ENCODE data around the gene HUWE1. TPM values are rescaled to one million over a fixed set of nuclear protein-coding genes. Genes with fewer than 3 reads are reported as not detected.

The HUWE1 gene
- total and polyA plus RNA-seq, 2 donors (not counting 1 experiment from before 2014, with no cell fraction given), result 45.2 to 210 TPM

DNA sequence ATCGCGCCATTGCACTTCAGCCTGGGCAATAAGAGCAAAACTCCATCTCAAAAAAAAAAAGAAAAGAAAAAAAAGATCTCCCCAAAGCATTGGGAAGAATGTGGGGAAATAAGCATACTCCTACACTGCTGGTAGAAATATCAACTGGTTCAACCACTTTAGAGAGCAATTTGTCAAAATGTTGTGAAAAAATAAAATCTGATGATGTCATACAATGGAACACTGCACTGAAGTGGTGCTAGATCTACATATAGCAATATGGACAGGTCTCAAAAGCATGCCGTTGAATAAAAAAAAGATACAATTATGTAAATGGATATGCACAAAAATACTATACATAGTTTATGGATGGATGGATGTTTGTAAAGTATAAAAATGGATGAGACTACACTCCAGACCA, 18.3 kb upstream of the HUWE1 start:
- no peak overlapping the region for H2AFZ ChIP-seq (ENCODE audit: insufficient read depth, low read depth, low read length, poor library complexity, severe bottlenecking)
- no CpG with 5 or more reads among the region's 3 CpGs for WGBS (ENCODE audit: insufficient coverage)
- H3K9me3 Mint-ChIP-seq (ENCODE audit: insufficient read depth), result no peaks in the 10 kb centered on the region
- TF ChIP-seq EZH2 (IDR thresholded peaks at IDR 0.05; ENCODE audit: borderline replicate concordance, insufficient read depth, low read depth, low read length, poor library complexity, severe bottlenecking), result no peak
- H3K4me2 ChIP-seq (replicated peaks; ENCODE audit: low read depth, low read length, poor library complexity, severe bottlenecking), result no peak overlapping the region
- DNase-seq, result no peak
- H3K27ac Mint-ChIP-seq, result peak overlapping the region; percentile 64
- intact Hi-C loops (cut with micrococcal nuclease), result no loop called here
- peaks cover 0 to 3% (median 0%) of the 10 kb centered on the region in 3 donors for H3K9me3 ChIP-seq (ENCODE audit: control extremely low read depth in 1 of 3, control insufficient read depth in 2 of 3, insufficient read depth in 1 of 3, low read length in 2 of 3)
- no peak overlapping the region for H3K9ac ChIP-seq (ENCODE audit: low read length)
- no peak overlapping the region for H3K27ac ChIP-seq (ENCODE audit: low read length in 2 of 2)
- POLR2A ChIA-PET, result no interaction called here
- H3K36me3 ChIP-seq (replicated peaks in 1 of 2; ENCODE audit: control extremely low read depth in 1 of 2, control insufficient read depth in 1 of 2, extremely low read depth in 1 of 2, insufficient read depth in 2 of 2, low read length in 1 of 2), result no peaks in the 10 kb centered on the region
- no peaks in the 10 kb centered on the region for H4K20me1 ChIP-seq (ENCODE audit: control insufficient read depth, insufficient read depth, low read length, poor library complexity, severe bottlenecking)
- no peak overlapping the region for H3K4me3 ChIP-seq (ENCODE audit: control extremely low read depth in 1 of 5, extremely low read depth in 1 of 5, insufficient read depth in 1 of 5, low read depth in 2 of 5, low read length in 4 of 5)
- no peak overlapping the region for H3K4me3 Mint-ChIP-seq
- no peaks in the 10 kb centered on the region for H3K27me3 ChIP-seq (replicated peaks in 1 of 4; ENCODE audit: control extremely low read depth in 1 of 4, control insufficient read depth in 3 of 4, insufficient read depth in 4 of 4, low read length in 3 of 4)
- peaks cover 6% of the 10 kb centered on the region for H3K4me1 Mint-ChIP-seq
- ATAC-seq (ENCODE audit: low read depth), result no peak
- H3K27me3 Mint-ChIP-seq, result no peaks in the 10 kb centered on the region
- H3K4me1 ChIP-seq (ENCODE audit: control insufficient read depth in 2 of 2, insufficient read depth in 2 of 2, low read length in 2 of 2), result peaks cover 3 to 7% of the 10 kb centered on the region in 2 donors
- no peaks in the 10 kb centered on the region for H3K79me2 ChIP-seq (ENCODE audit: control insufficient read depth, insufficient read depth, low read length)
- CTCF ChIA-PET, result interaction anchor here (1.3 kb wide), 1 partner anchor 18 kb away, joined by 5 read pairs; the partner anchor contains the start of gene HUWE1

DNA sequence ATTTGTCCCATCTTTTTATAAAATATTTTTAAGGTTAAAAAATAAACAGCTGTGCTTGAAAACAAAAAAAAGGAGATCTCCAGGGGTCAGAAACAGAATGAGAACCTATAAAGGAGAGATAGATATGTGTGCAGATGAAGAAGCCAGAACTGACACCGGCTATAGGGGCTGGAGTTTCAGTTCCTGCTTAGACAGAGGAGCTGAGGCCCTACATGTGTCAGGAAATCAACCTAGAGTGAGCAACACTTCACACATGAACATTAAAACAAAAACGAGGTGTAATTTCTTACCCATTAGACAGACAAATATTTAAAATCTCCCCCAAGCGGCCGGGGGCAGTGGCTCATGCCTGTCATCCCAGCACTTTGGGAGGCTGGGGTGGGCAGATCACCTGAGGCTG, 17.8 kb upstream of the HUWE1 start:
- H3K27me3 ChIP-seq (replicated peaks in 1 of 4; ENCODE audit: control extremely low read depth in 1 of 4, control insufficient read depth in 3 of 4, insufficient read depth in 4 of 4, low read length in 3 of 4), result no peaks in the 10 kb centered on the region
- no CpG with 5 or more reads among the region's 4 CpGs for WGBS (ENCODE audit: insufficient coverage)
- H4K20me1 ChIP-seq (ENCODE audit: control insufficient read depth, insufficient read depth, low read length, poor library complexity, severe bottlenecking), result no peaks in the 10 kb centered on the region
- peaks cover 0 to 3% (median 0%) of the 10 kb centered on the region in 3 donors for H3K9me3 ChIP-seq (ENCODE audit: control extremely low read depth in 1 of 3, control insufficient read depth in 2 of 3, insufficient read depth in 1 of 3, low read length in 2 of 3)
- ChIA-PET POLR2A (interaction anchor here (0.5 to 0.9 kb wide), 2 partner anchors 20 to 139 kb away, joined by 3 read pairs; no protein-coding TSS in a partner anchor), CTCF (interaction anchor here (1.3 kb wide), 1 partner anchor 18 kb away, joined by 5 read pairs; the partner anchor contains the start of gene HUWE1)
- no peaks in the 10 kb centered on the region for H3K79me2 ChIP-seq (ENCODE audit: control insufficient read depth, insufficient read depth, low read length)
- no peak overlapping the region for H3K27ac ChIP-seq (ENCODE audit: low read length in 2 of 2)
- H2AFZ ChIP-seq (ENCODE audit: insufficient read depth, low read depth, low read length, poor library complexity, severe bottlenecking), result no peak overlapping the region
- H3K4me2 ChIP-seq (replicated peaks; ENCODE audit: low read depth, low read length, poor library complexity, severe bottlenecking), result peak overlapping the region; percentile 8
- intact Hi-C loops (cut with micrococcal nuclease), result no loop called here
- Mint-ChIP-seq H3K4me1 (peaks cover 6% of the 10 kb centered on the region), H3K27ac (peak overlapping the region; percentile 64), H3K4me3 (no peak overlapping the region), H3K27me3 (no peaks in the 10 kb centered on the region), H3K9me3 (ENCODE audit: insufficient read depth) (no peaks in the 10 kb centered on the region)
- TF ChIP-seq EZH2 (IDR thresholded peaks at IDR 0.05; ENCODE audit: borderline replicate concordance, insufficient read depth, low read depth, low read length, poor library complexity, severe bottlenecking), result no peak
- TF ChIP-seq, protein P1, sequence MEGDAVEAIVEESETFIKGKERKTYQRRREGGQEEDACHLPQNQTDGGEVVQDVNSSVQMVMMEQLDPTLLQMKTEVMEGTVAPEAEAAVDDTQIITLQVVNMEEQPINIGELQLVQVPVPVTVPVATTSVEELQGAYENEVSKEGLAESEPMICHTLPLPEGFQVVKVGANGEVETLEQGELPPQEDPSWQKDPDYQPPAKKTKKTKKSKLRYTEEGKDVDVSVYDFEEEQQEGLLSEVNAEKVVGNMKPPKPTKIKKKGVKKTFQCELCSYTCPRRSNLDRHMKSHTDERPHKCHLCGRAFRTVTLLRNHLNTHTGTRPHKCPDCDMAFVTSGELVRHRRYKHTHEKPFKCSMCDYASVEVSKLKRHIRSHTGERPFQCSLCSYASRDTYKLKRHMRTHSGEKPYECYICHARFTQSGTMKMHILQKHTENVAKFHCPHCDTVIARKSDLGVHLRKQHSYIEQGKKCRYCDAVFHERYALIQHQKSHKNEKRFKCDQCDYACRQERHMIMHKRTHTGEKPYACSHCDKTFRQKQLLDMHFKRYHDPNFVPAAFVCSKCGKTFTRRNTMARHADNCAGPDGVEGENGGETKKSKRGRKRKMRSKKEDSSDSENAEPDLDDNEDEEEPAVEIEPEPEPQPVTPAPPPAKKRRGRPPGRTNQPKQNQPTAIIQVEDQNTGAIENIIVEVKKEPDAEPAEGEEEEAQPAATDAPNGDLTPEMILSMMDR (IDR thresholded peaks at IDR 0.05), result no peak
- H3K4me1 ChIP-seq (ENCODE audit: control insufficient read depth in 2 of 2, insufficient read depth in 2 of 2, low read length in 2 of 2), result peaks cover 3 to 7% of the 10 kb centered on the region in 2 donors
- H3K9ac ChIP-seq (ENCODE audit: low read length), result no peak overlapping the region
- peak; percentile 64 for ATAC-seq (ENCODE audit: low read depth)
- H3K36me3 ChIP-seq (replicated peaks in 1 of 2; ENCODE audit: control extremely low read depth in 1 of 2, control insufficient read depth in 1 of 2, extremely low read depth in 1 of 2, insufficient read depth in 2 of 2, low read length in 1 of 2), result no peaks in the 10 kb centered on the region
- DNase-seq, result peak; percentile 47
- H3K4me3 ChIP-seq (ENCODE audit: control extremely low read depth in 1 of 5, extremely low read depth in 1 of 5, insufficient read depth in 1 of 5, low read depth in 2 of 5, low read length in 4 of 5), result no peak overlapping the region
